AML-193 (cell line): ENCODE measurements around the gene ZNF26.
"Not testable (repeated sequence)": the region's sequence is repeated elsewhere in the genome, so short reads cannot be mapped to it uniquely, and the experiment has no call there.

Experiments
- DNase-seq, 2 experiments: peaks; one replicate each; lab custom pipeline; 2025; lab: John Stamatoyannopoulos, UW

The ZNF26 gene, protein sequence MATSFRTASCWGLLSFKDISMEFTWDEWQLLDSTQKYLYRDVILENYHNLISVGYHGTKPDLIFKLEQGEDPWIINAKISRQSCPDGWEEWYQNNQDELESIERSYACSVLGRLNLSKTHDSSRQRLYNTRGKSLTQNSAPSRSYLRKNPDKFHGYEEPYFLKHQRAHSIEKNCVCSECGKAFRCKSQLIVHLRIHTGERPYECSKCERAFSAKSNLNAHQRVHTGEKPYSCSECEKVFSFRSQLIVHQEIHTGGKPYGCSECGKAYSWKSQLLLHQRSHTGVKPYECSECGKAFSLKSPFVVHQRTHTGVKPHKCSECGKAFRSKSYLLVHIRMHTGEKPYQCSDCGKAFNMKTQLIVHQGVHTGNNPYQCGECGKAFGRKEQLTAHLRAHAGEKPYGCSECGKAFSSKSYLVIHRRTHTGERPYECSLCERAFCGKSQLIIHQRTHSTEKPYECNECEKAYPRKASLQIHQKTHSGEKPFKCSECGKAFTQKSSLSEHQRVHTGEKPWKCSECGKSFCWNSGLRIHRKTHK

DNA sequence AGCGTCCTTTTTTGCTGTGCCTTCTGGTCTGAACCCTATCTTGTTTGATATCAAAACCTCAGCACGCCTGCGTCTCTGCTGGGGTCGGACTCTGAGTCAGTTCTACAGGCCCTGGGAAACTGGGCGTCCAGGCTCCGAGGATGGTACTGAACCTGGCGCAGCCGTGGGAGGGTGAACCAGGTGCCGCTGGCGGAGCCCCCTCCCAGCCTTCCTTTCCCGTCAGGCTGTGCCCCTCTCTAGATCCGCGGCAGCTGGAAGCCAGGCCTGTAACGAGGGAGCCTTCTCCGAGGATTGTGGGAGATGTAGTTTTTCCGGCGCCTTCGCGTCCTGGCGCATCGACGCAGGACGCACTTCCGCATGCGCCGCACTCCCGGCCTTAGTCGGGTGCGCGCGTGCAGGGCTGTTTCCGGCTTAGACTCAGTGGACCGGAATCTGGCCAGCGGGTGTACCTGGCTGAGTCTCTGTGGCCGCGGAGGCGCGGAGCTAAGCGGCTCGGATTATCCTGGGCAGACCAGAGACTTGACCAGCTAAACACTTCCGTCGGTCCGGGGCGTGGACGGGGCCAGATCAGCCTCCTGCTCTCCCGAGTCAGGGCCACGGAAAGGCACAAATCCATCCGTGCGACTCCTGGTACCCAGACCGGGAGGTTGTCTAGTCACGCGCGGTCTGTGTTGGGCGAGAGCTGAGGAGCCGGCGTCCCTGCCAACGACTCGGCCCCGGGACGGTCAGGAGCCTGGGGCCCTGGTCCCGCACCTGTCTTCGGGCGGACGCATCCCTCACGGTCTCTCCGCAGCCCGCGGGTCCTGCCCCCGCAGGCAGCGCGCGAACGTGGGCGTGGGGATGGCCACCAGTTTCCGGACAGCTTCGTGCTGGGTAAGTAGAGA lies at the start of gene ZNF26:
Gene ZNF26 (plus strand): TSS at position 367 of the 884 bp plus-strand sequence. CDS start 474 bp downstream, at position 841.
- peak; percentile 76 to 82 for DNase-seq

DNA sequence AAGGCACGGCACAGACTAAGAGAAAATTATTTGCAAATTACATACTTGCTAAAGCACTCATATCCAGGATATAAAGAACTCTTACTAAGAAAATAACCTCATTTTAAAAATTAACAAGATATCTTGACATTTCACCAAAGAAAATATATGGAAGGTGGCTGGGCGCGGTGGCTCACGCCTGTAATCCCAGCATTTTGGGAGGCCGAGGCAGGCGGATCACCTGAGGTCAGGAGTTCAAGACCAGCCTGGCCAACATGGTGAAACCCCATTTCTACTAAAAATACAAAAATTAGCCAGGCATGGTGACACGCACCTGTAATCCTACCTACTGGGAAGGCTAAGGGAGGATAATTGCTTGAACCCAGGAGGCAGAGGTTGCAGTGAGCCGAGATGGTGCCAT lies 49.2 kb upstream of the ZNF26 start:
- DNase-seq = not testable (repeated sequence)

DNA sequence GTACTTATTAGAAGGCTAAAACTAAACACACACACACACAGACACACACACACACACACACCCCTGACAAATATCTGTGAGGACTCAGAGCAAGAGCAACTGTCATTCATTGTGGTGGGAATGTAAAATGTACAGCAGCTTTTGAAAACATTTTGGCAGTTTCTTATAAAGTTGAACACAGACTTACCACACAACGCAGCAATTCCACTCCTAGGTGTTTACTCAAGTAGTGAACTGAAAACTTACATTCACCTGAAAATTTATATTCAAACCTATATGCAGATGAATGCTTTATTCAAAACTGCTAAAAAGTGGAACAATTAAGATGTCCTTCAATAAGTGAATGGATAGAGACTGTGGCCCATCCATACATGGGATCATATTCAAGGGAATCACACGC lies 48.7 kb upstream of the ZNF26 start:
- no peak for DNase-seq

DNA sequence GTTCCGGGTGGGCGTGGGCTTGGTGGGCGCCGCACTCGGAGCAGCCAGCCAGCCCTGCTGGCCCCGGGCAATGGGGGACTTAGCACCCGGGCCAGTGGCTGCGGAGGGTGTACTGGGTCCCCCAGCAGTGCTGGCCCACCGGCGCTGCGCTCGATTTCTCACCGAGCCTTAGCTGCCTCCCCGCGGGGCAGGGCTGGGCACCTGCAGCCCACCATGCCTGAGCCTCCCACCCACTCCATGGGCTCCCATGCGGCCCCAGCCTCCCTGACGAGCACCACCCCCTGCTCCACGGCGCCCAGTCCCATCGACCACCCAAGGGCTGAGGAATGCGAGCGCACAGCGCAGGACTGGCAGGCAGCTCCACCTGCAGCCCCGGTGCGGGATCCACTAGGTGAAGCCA lies 47.4 kb upstream of the ZNF26 start:
- not testable (repeated sequence) for DNase-seq

DNA sequence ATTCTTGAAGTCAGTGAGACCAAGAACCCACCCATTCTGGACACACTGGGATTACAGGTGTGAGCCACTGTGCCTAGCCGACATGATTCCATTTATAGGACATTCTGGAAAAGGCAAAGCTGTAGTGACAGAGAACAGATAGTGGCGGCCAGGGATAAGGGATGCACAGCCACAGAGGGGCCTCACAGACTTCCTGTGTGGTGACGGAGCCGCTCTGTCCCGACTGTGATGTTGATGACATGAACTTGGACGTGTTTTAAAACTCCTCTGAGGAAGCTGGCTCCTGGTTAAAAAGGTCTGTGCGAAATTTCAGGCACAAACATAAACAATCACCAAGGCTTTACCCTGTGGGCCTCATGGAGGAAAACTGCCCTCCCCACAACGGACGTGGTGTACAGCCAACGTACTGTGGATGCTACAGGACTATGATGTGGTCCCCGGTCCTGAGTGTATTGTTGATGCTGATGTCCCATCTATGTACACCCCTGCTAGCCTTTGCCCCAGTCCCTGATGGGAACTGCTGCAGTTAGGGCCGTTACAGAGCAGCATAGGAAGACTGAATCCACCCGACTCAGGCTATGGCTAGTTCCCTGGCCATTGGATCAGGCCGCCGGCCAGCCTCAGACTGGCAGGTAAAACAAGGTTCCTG lies 46.0 kb upstream of the ZNF26 start:
- no peak for DNase-seq

DNA sequence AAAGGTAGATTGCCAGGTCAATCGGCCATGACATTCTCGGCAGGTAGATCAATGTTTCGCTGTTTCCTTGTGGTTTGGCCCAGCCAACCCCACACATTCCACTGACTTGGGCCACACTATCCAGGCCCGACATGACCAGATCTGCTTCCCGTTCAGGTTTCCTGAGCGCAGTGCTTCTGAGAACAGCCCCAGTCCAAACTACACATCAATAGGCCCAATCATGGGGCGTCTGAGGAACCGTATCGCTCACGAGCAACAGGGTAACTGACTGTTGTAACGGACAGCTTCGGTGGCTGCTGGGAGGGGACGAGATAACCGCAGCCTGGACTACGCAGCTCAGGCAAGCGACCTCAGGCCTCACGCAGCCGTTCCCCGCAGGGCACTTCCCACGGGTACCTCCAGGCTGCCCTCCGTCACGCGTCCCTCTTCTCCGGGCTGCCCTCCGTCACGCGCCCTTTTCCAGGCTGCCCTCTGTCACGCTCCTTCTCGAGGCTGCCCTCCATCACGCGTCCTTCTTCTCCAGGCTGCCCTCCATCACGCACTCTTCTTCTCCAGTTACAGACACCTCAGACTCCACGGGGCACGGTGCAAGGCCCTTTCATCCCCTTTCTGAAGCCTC lies 44.7 kb upstream of the ZNF26 start:
- no peak for DNase-seq

DNA sequence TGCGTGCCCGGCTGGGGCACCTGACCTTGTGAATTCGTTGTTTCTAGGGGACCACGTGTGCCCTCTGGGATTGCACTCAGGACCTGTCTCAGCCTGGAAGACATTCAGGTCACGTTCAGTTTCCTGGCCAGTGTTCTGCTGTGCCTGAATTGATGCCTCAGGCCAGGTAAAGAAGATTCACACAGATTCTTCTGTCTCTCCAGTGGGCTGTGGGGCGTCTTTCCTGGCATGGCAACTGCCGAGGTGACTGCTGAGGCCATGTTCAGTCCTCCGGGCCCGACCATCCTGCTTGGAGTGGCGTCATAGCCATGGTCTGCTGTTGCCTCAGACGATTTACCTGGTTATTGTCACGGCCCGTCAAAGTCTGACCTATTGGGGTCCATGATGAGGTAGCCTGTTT lies 43.6 kb upstream of the ZNF26 start:
- no peak for DNase-seq

DNA sequence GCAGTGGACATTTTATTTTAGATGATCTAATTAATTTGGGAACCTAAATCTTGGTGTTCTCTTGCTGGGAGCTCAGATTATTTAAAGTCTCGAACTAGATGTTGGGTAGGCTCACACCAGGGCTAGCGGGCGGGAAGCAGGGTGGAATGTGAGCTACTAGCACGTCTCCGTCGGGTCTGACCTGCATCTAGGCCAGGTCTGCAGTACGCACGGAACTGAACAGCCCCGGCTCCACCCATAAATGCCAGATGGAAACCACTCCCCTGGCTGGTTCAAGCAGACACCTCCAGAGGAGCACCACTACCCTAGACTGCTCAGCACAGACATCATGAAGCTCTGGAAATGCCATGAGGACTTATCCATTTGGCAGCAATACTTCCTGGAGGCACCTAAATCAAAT lies 40.4 kb upstream of the ZNF26 start:
- no peak for DNase-seq

DNA sequence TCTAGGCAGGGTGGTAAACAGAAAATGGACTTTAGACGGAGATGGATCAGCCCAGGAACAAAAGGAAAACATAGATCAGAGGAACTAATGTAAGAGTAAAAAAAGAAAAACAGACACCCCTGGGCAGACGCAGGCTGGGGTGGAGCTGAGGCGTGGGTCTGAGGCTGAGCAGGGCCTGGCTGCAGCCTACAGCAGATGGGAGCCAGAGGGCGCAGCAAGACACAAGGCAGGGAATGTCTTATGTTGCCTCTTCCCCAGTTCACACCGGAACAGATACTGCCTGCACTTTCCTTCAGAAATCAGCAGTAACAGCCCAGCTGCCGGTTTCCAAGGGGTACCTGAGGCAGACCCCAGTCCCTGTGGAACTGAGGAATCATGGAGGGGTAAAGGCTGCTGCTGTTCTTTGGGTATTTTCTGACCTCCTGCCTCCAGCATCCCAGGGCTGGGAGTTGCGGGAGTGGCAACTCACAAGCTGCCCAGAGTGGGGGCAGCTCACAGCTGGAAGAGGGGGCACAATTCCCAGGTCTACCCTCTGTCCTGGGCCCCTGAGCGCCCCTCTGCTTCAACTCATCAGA lies 39.8 kb upstream of the ZNF26 start:
- no peak for DNase-seq

DNA sequence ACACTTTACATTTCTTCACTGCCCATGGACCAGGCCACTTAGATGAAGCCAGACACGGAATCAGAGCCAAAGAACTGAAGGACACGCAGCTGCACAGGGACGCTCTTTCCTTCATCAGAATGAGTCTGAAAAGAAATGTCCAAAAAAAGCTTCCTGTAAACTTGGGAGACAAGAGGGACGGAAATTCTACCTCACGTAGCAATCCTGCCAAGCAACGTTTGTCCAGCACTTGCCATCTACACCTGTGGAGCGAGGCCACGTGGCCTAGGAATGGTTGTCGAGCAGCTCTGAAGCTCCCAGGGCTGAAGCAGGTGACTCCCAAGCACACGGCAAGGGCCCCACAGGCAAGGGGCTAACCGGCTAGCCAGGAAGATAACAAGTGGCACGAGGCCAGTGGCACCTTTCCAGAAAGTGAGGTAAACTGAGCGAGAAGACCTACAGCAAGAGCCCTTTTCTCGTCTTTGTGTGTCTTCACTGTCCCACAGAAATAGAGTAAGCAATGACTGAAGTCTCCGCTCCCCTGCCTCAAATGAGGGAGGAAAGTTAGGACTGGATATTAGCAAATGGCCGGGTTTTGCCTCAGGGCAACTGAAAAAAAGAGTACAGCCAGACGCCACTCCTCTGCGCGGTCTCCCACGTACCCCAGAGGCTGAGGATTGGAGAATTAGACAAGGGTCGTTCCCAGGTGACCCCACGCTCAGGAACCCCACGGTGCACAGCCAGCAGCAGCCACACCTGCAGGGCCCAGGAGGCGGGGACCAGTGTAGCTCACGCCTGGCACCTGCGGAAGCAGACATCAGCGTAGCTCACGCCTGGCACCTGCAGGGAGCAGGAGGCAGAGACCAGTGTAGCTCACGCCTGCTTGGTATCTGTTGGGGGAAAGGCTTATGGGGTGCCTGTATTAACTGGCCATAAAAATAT lies 37.8 kb upstream of the ZNF26 start:
- no peak for DNase-seq

DNA sequence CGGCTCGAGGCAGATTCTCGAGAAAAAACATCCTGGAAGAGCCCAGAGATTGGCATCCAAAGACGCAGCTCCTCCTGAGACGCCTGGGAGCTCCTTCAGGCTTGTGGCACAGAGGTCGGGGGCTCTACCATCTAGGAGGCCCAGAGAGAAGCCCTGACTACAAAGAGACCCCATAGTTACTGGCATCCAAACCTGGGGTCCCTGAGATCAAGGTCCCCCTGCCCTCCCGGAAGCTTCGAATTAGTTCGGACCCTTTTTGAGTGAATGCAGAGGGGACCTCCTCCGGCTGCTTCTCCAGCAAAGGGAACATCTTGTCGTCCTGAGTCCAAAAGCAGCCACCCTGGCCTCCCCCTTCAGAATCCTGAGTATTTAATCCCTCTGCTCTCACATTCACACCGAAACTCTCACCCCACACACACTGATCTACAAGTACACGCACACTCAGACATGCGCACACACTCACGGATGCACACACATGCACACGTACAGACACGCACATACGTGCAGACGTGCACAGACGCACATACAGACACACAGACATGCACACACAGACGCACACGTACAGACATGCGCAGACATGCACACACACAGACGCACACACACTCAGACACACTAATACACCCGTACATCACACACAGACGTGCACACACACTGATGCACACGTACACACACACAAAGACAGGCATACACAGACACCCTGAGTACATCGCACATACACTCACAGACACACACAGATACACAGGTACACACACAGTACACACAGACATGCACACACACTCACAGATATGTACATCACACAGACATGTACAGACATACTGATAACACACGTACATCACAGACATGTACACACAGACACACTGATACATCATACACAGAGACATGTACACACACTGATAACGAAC lies 36.0 kb upstream of the ZNF26 start:
- no peak for DNase-seq

DNA sequence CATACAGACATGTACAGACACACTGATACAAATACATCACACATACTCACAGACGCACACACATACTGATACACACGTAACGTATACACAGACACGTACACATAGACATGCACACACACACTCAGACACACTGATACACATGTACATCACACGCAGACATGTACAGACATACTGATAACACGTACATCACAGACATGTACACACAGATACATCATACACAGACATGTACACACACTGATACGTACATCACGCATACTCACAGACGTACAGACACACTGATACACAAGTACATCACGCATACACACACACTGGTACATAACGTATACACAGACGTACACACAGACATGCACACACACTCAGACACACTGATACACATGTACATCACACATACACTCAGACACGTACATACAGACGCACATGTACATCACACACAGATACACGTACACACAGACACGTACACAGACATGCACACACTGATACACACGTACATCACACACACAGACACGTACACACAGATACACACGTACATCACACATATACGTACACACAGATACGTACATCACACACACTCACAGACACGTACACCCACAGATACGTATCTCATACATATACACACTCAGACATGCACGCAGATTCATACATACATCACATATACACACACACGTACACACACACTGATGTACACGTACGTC lies 35.2 kb upstream of the ZNF26 start:
- DNase-seq = no peak

DNA sequence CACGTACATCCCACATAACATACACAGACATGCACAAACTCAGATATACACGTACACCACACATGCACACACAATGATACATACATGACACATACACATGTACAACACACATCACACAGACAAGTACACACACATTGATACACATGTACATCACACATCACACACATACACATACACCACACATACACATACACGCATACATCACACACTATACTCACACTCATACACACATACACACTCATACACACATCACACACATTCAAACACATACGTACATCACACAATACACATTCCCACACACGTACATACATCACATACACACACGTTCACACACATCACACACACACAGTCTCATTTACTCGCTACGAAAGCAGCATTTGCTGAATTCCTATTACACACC lies 34.5 kb upstream of the ZNF26 start:
- no peak for DNase-seq

DNA sequence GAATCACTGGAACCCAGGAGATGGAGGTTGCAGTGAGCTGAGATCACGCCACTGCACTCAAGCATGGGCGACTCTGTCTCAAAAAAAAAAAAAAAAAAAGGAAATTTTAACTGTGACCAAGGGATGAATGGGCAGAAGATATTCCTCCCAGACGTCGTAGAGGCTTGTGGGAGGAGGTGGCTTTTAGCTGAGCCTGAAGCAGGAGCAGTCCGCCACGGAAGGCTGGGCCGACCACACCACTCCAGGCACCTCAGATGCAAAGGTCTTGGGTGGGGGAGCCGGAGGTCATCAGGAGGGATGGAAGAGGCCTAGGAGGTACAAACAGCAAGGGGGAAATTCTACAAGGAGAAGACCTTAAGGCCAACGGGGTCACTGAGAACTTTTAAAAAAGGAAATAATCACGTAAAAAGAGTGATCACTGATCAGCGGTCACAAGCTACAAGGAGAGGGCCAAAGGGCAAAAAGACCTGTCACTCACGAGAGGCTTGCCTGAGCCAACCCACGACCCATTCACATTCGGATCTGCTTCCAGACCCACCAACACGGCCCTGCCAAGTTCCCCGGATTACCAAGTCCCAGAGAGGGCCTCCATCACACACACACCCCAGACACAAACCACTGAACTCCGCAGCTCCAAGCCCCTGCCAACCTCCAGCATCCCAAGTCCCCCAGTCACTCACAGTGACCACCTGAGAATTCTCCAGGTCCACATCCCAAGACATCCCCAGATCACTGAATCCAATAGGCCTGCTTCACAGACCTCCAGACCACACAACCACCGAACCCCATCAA lies 33.6 kb upstream of the ZNF26 start:
- DNase-seq = no peak

DNA sequence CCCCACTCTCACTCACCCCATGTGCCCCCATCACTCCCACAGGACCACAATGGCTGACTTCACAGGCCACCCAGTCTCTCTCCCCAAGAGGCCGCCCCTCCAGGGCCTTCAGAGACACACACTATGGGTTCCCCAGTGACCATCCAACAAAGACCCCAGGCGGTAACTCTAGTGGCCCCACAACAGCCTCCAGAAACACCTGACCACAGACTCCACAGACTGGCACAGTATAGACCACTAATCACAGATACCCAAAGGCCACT lies 33.1 kb upstream of the ZNF26 start:
- DNase-seq = no peak

DNA sequence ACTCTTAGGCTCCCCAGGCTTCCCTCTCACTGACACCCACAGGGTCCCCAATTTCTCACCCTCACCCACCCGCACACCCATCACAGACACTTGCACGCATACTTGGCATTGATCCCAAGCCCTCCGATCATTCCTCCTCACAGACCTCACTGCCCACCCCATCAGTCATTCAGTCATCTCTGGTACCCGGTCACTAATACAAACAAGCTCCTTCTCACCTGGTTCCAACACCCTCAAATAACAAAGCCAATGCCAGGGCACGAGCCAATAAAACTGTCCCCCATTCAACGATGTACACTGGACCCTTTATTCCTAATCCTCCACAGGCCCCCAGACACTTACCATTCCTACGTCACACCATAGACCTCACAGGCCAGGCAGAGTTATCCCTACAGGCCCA lies 32.4 kb upstream of the ZNF26 start:
- no peak for DNase-seq

DNA sequence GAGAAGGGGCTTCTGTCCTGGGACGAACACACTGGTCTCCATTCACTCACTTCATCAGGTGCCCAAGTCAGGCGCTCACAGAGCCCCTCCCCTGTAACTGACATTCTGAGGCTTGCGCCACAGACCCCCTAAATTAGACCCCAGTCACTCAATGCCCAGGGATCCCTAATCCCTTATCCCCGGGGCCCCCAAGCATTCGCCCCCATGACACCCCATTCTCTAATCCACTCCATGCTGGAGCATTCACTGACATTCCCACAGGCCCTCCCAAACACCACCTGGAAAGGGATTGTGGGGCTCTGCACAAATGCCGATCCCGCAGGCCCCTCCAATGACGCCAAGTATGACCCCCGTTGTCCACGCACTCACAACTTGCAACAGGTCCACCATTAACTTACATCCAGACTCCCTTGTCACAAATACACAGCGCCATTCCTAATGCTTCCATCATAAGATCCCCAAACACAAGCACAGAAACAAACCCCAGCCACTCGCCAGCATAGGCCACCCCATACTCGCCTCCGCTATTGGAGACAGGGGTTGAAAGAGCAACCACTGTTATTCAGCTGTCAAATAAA lies 31.6 kb upstream of the ZNF26 start:
- no peak for DNase-seq
